Hepatocyte (in vitro differentiated cells): ENCODE results near the gene NUBP2.

Experiments
- CTCF ChIP-seq: fragments of 200-600 bp; sonication (generic); IDR thresholded peaks from 2 replicates; pipeline ENCODE4 v1.5.1; 2016; ENCODE audit warnings: antibody characterized with exemption, mild to moderate bottlenecking; ENCODE audit not compliant: poor library complexity
- EZH2 ChIP-seq: fragments of 200-600 bp; sonication (generic); IDR thresholded peaks from 2 replicates; pipeline ENCODE4 v1.6.1; 2016; ENCODE audit warnings: antibody characterized with exemption, mild to moderate bottlenecking, borderline replicate concordance
- EZH2phosphoT487 ChIP-seq: fragments of 200-600 bp; sonication (generic); IDR thresholded peaks from one replicate; pipeline ENCODE4 v1.6.1; 2018; ENCODE audit warnings: antibody characterized with exemption, mild to moderate bottlenecking, low read depth, moderate library complexity; ENCODE audit not compliant: unreplicated experiment, severe bottlenecking

GRCh38 chr16:1773703-1774447, 8.9 kb upstream of the NUBP2 start:
- no peak for TF ChIP-seq CTCF
- TF ChIP-seq EZH2phosphoT487 = no peak
- TF ChIP-seq EZH2 = no peak
